ENCODE results near the gene ZC3H18. TPM values are rescaled to one million over a fixed set of nuclear protein-coding genes. Genes with fewer than 3 reads are reported as not detected.

Gene ZC3H18
- total and polyA plus RNA-seq, 2 of the 4 experiments (the other 2 are of a cell fraction), result 3.4 to 21.3 TPM

- no peak overlapping the region for H4K91ac ChIP-seq (ENCODE audit: insufficient read depth, low read depth, low read length)
- no peak overlapping the region for H3K9ac ChIP-seq (ENCODE audit: low read depth, low read length)
- intact Hi-C loops (cut with micrococcal nuclease) (no loop called here), dilution Hi-C loops (cut with HindIII; ENCODE audit: low sequenced_read_pairs, unreplicated experiment) (no loop called here), in situ Hi-C loops (cut with MboI; ENCODE audit: low sequenced_read_pairs) (no loop called here)
- H2BK15ac ChIP-seq (ENCODE audit: low read depth, low read length), result no peak overlapping the region
- BruUV-seq (replicated peaks), result no TSS peak
- H3K36me3 ChIP-seq (ENCODE audit: control insufficient read depth, insufficient read depth, low read length), result peaks cover 51% of the 10 kb centered on the region
- DNase-seq, result no peak
- ChIA-PET CTCF (no interaction called here), POLR2A (ENCODE audit: unreplicated experiment) (no interaction called here)
- H3K27ac ChIP-seq (ENCODE audit: insufficient read depth, low read length), result no peak overlapping the region
- H2AFZ ChIP-seq (replicated peaks; ENCODE audit: low read length, poor library complexity), result no peak overlapping the region
- H3K18ac ChIP-seq (ENCODE audit: low read depth, low read length), result no peak overlapping the region
- H4K20me1 ChIP-seq (ENCODE audit: insufficient read depth, low read length), result peaks cover 65% of the 10 kb centered on the region
- no peak overlapping the region for H3K23ac ChIP-seq (ENCODE audit: low read depth, low read length)
- H2BK20ac ChIP-seq (ENCODE audit: low read depth, low read length), result no peak overlapping the region
- H4K5ac ChIP-seq (ENCODE audit: low read depth, low read length), result no peak overlapping the region
- no peak overlapping the region for H3K4ac ChIP-seq (ENCODE audit: low read depth, low read length)
- peaks cover 33 to 74% of the 10 kb centered on the region in 2 experiments for H3K79me1 ChIP-seq (ENCODE audit: low read depth in 1 of 2, low read length in 2 of 2)
- TF ChIP-seq RAD21 (IDR thresholded peaks at IDR 0.05; ENCODE audit: low read length), result no peak
- no peak for TF ChIP-seq MAZ (IDR thresholded peaks at IDR 0.05; ENCODE audit: borderline replicate concordance, low read depth, low read length)
- TF ChIP-seq POLR2A (IDR thresholded peaks at IDR 0.05; ENCODE audit: low read depth, low read length), result no peak
- no peak for TF ChIP-seq USF2 (IDR thresholded peaks at IDR 0.05; ENCODE audit: low read depth, low read length)
- no peak for TF ChIP-seq MAFK (IDR thresholded peaks at IDR 0.05; ENCODE audit: low read depth, low read length)
- no peak for TF ChIP-seq RCOR1 (IDR thresholded peaks at IDR 0.05; ENCODE audit: insufficient replicate concordance, low read length)
- TF ChIP-seq BHLHE40 (IDR thresholded peaks at IDR 0.05; ENCODE audit: low read depth, low read length), result no peak
- TF ChIP-seq CTCF (conservative IDR thresholded peaks at IDR 0.05; ENCODE audit: low read depth, low read length), result no peak
- no peak for TF ChIP-seq NFE2L2 (IDR thresholded peaks at IDR 0.05; ENCODE audit: low read depth, low read length)
- no peak for TF ChIP-seq SMC3 (IDR thresholded peaks at IDR 0.05; ENCODE audit: low read depth, low read length)
- TF ChIP-seq RFX5 (IDR thresholded peaks at IDR 0.05; ENCODE audit: low read depth, low read length), result no peak
- no peak for TF ChIP-seq FOS (IDR thresholded peaks at IDR 0.05; ENCODE audit: low read depth, low read length)
- no peak for TF ChIP-seq ELK1 (IDR thresholded peaks at IDR 0.05; ENCODE audit: borderline replicate concordance, low read depth, low read length)
- TF ChIP-seq CEBPB (IDR thresholded peaks at IDR 0.05; ENCODE audit: low read depth, low read length), result no peak
- TF ChIP-seq MXI1 (IDR thresholded peaks at IDR 0.05; ENCODE audit: borderline replicate concordance, low read depth, low read length), result no peak
- no peak for TF ChIP-seq CHD1 (IDR thresholded peaks at IDR 0.05; ENCODE audit: low read depth, low read length)
- H3K56ac ChIP-seq (ENCODE audit: extremely low read depth, insufficient read depth, low read length), result no peak overlapping the region
- H2BK5ac ChIP-seq (ENCODE audit: low read depth, low read length, poor library complexity, severe bottlenecking), result no peak overlapping the region
- no peak overlapping the region for H3K4me2 ChIP-seq (ENCODE audit: low read depth, low read length)
- H2AK9ac ChIP-seq (replicated peaks; ENCODE audit: low read depth, low read length, poor library complexity), result no peak overlapping the region
- ATAC-seq (ENCODE audit: low read depth), result no peak
- H3K9me1 ChIP-seq (ENCODE audit: insufficient read depth, low read length), result peaks cover 6% of the 10 kb centered on the region
- no peak overlapping the region for H2BK120ac ChIP-seq (ENCODE audit: low read depth, low read length)
- H3K27me3 ChIP-seq (ENCODE audit: control insufficient read depth, insufficient read depth, low read length), result no peaks in the 10 kb centered on the region
- no peak overlapping the region for H3K4me3 ChIP-seq (ENCODE audit: insufficient read depth, low read depth, low read length)
- H3K14ac ChIP-seq (replicated peaks; ENCODE audit: low read depth, low read length), result no peak overlapping the region
- no peak overlapping the region for H4K8ac ChIP-seq (ENCODE audit: low read depth in 2 of 2, low read length in 2 of 2)
- H3K4me1 ChIP-seq (ENCODE audit: control insufficient read depth, insufficient read depth, low read length), result no peaks in the 10 kb centered on the region
- no peaks in the 10 kb centered on the region for H3K9me3 ChIP-seq (ENCODE audit: control insufficient read depth, insufficient read depth, low read length)
- WGBS, 2 experiments (ENCODE audit: extremely low coverage in 2 of 2, insufficient read length in 1 of 2), result 73% methylated on average over 4 of the region's 8 CpGs; no CpG with 5 or more reads in 1 of the 2 experiments
- no peak overlapping the region for H2AK5ac ChIP-seq (ENCODE audit: low read depth, low read length)
These were observed 15.1 kb downstream of the ZC3H18 start for GRCh38 chr16:88585269-88585668.
